CD4-positive, alpha-beta T cell (primary cell): Measurements from ENCODE around the gene BEND7. TPM values are rescaled to one million over a fixed set of nuclear protein-coding genes. Genes with fewer than 3 reads are reported as not detected.

Source experiments
- ATAC-seq: fragments of 200-7000 bp; cut with Tn5 transposase; one replicate; pipeline ENCODE4 v1.10.0; 2022; ENCODE audit warnings: mild to moderate bottlenecking; ENCODE audit not compliant: poor library complexity
- CTCF ChIA-PET: fragments of 350-600 bp; sonication (Branson Sonifier 250); formaldehyde crosslinking; loops from one replicate; lab custom pipeline; 2021; ENCODE audit warnings: antibody characterized with exemption, inconsistent platforms; lab: Charles Lee
- POLR2A ChIA-PET: fragments of 350-600 bp; sonication (Branson Sonifier 250); formaldehyde crosslinking; loops from one replicate; lab custom pipeline; 2021; ENCODE audit warnings: antibody characterized with exemption, inconsistent platforms; lab: Charles Lee
- DNase-seq, 14 experiments: peaks; one replicate each; pipeline ENCODE4 v3.0.0-alpha.2; 2013 to 2020; ENCODE audit warnings: mixed read lengths in 2 of 14
- H3K27ac ChIP-seq, 2 donors: one replicate each; pipeline versions ENCODE4 v1.5.1 to v1.7.0; 2013; ENCODE audit warnings: low read length in 2 of 2, low read depth in 1 of 2, mild to moderate bottlenecking in 1 of 2
- H3K27me3 ChIP-seq, 2 experiments: 1 replicate in 1 of 2; 2 replicates in 1 of 2; pipeline versions ENCODE4 v1.6.1 to v1.7.0; 2013; ENCODE audit warnings: low read length in 2 of 2, control low read depth in 1 of 2, mild to moderate bottlenecking in 1 of 2, moderate library complexity in 1 of 2; ENCODE audit not compliant: insufficient read depth in 2 of 2, control insufficient read depth in 1 of 2
- H3K36me3 ChIP-seq: one replicate; pipeline ENCODE4 v1.6.1; 2013; ENCODE audit warnings: low read length, control low read depth; ENCODE audit not compliant: insufficient read depth
- H3K4me1 ChIP-seq: one replicate; pipeline ENCODE4 v1.6.1; 2013; ENCODE audit warnings: low read length, control low read depth; ENCODE audit not compliant: insufficient read depth
- H3K4me3 ChIP-seq: one replicate; pipeline ENCODE4 v1.5.1; 2013; ENCODE audit warnings: mild to moderate bottlenecking, low read length, moderate library complexity
- H3K9me3 ChIP-seq, 2 experiments: 1 replicate in 1 of 2; 2 replicates in 1 of 2; pipeline versions ENCODE4 v1.6.1 to v1.7.0; 2013; ENCODE audit warnings: low read length in 2 of 2, mild to moderate bottlenecking in 2 of 2, control low read depth in 1 of 2, moderate library complexity in 1 of 2; ENCODE audit not compliant: control insufficient read depth in 1 of 2, insufficient read depth in 1 of 2
- H3K27ac Mint-ChIP-seq: one replicate; pipeline ENCODE4 v1.8.0; 2020; ENCODE audit warnings: mixed read lengths
- H3K27me3 Mint-ChIP-seq: one replicate; pipeline ENCODE4 v1.8.0; 2021; ENCODE audit warnings: mixed read lengths
- H3K36me3 Mint-ChIP-seq: one replicate; pipeline ENCODE4 v1.8.0; 2021; ENCODE audit warnings: low read depth, mixed read lengths
- H3K4me1 Mint-ChIP-seq: one replicate; pipeline ENCODE4 v1.8.0; 2021; ENCODE audit warnings: low read depth, mixed read lengths
- H3K4me3 Mint-ChIP-seq: one replicate; pipeline ENCODE4 v1.8.0; 2020; ENCODE audit warnings: mild to moderate bottlenecking, mixed read lengths
- H3K9me3 Mint-ChIP-seq: one replicate; pipeline ENCODE4 v1.8.0; 2020; ENCODE audit warnings: mixed read lengths
- CTCF ChIP-seq: fragments of 200-600 bp; IDR thresholded peaks from one replicate; pipeline ENCODE4 v1.8.0; 2022; ENCODE audit warnings: antibody characterized with exemption, mild to moderate bottlenecking
- intact Hi-C, 2 experiments: fragments of 100-400 bp; cut with DNase I in 1 of 2; cut with micrococcal nuclease in 1 of 2; formaldehyde crosslinking; loops; one replicate each; pipeline versions ENCODE4 v1.15.1 to v1.9.0; 2023 to 2025; cut with DNase I, micrococcal nuclease
- total RNA-seq, 174 experiments: library from RNA in 2 of 174; stranded (reverse) in 2 of 174; gene quantifications; one replicate each; pipeline ENCODE4 v1.2.3 and lab custom pipeline; 2021 to 2026

Gene BEND7
- total RNA-seq, 2 experiments from 2014 or later = not detected

DNA sequence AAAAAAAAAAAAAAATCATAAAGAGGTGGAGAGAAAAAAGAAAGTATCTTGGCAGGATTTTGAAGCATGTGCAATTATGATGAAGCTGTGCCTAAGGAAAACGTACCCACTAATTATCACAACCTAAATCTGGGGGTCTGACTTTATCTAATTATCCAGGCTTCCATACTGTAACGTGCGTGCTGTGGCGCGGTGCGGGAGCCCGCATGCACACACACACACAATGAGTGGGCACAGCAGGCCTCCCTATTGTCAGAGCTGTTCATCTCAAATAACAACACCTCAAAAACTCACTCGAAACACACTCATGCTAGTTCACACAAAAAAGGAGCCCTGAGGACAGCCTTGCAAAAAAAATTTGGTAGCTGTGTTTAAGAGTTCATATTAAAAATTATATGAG is 31.9 kb downstream of the BEND7 start:
- H3K4me1 Mint-ChIP-seq = no peaks in the 10 kb centered on the region
- H3K9me3 Mint-ChIP-seq = no peaks in the 10 kb centered on the region
- Histone ChIP-seq H3K36me3 (no peaks in the 10 kb centered on the region), H3K4me3 (no peak overlapping the region), H3K9me3 (no peaks in the 10 kb centered on the region), H3K27me3 (peaks cover 0 to 2% of the 10 kb centered on the region in 2 experiments), H3K27ac (no peak overlapping the region), H3K4me1 (no peaks in the 10 kb centered on the region)
- no peaks in the 10 kb centered on the region for H3K36me3 Mint-ChIP-seq
- DNase-seq (no peak), ATAC-seq (no peak)
- intact Hi-C loops = no loop called here
- H3K27ac Mint-ChIP-seq = no peak overlapping the region
- ChIA-PET POLR2A (no interaction called here), CTCF (no interaction called here)
- no peak for TF ChIP-seq CTCF
- H3K27me3 Mint-ChIP-seq = peaks cover 10% of the 10 kb centered on the region
- no peak overlapping the region for H3K4me3 Mint-ChIP-seq

DNA sequence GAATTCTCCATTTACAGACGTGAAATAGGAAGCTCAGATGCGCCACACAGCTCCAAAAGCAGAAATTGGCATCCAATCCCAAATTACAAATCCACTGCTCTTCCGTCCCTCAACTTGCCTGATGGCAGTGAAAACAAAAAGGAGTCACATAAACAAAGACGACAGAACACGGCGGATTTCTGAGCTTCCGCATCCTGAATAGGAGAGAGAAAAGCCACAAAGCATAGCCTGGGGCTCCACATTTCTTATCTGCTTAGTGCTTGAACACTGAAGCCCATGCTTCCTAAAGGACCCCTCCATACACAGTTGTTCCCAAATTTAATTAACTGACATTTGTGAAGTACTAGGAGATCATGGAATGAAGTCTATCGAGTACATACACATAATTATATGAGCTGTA is 32.6 kb downstream of the BEND7 start:
- no peak for DNase-seq
- no peaks in the 10 kb centered on the region for H3K36me3 ChIP-seq
- H3K4me3 ChIP-seq = no peak overlapping the region
- peaks cover 0 to 2% of the 10 kb centered on the region in 2 experiments for H3K27me3 ChIP-seq
- Mint-ChIP-seq H3K27me3 (peaks cover 10% of the 10 kb centered on the region), H3K4me3 (no peak overlapping the region), H3K27ac (no peak overlapping the region), H3K4me1 (no peaks in the 10 kb centered on the region), H3K9me3 (no peaks in the 10 kb centered on the region), H3K36me3 (no peaks in the 10 kb centered on the region)
- intact Hi-C loops = no loop called here
- no peaks in the 10 kb centered on the region for H3K4me1 ChIP-seq
- ChIA-PET CTCF (no interaction called here), POLR2A (no interaction called here)
- H3K9me3 ChIP-seq = no peaks in the 10 kb centered on the region
- no peak overlapping the region for H3K27ac ChIP-seq
- no peak for ATAC-seq
- TF ChIP-seq CTCF = no peak

GRCh38 chr10:13492493-13493180 is 36.2 kb downstream of the BEND7 start:
- DNase-seq = no peak
- ChIA-PET CTCF (no interaction called here), POLR2A (no interaction called here)
- Histone ChIP-seq H3K27ac (no peak overlapping the region), H3K9me3 (no peaks in the 10 kb centered on the region), H3K27me3 (peaks cover 0 to 5% of the 10 kb centered on the region in 2 experiments), H3K4me3 (no peak overlapping the region), H3K36me3 (no peaks in the 10 kb centered on the region), H3K4me1 (no peaks in the 10 kb centered on the region)
- Mint-ChIP-seq H3K9me3 (no peaks in the 10 kb centered on the region), H3K4me3 (no peak overlapping the region), H3K27ac (no peak overlapping the region), H3K27me3 (peaks cover 4% of the 10 kb centered on the region), H3K4me1 (no peaks in the 10 kb centered on the region), H3K36me3 (no peaks in the 10 kb centered on the region)
- no peak for TF ChIP-seq CTCF
- ATAC-seq = no peak
- intact Hi-C loops = no loop called here
